NCI-H128 (cell line): ENCODE results near the gene PPIB.
"Not testable (repeated sequence)": the region's sequence is repeated elsewhere in the genome, so short reads cannot be mapped to it uniquely, and the experiment has no call there.

Experiments
- DNase-seq: peaks from one replicate; lab custom pipeline; 2025; ENCODE audit not compliant: unreplicated experiment; lab: John Stamatoyannopoulos, UW

PPIB gene

DNA sequence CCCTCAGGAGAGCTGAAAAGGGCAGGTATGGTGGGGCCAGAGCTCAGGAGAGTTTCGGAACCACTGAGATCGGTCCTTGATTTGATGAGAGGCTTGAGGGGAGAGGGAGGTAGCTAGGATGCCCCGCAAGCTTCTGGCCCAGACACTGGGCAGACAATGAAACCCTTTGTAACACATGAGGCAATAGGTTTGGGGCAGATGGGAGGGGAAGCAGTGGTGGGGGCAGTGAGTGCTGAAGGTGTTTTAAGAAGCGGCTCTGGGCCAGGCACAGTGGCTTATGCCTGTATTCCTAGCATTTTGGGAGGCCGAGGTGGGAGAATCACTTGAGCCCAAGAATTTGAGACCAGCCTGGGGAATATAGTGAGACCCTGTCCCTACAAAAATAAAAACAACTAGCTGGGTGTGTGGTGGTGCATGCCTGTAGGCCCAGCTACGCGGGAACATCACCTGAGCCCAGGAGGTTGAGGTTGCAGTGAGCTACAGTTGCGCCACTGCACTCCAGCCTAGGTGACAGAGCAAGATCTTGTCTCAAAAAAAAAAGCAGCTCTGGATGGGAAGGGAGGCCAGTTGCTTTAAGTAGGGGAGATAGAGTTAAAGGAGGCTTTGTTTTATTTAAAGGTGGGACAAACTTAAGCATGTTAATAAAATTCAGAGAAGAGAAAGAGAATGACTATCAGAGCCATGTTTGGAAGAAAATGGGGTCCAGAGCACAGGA lies 20.9 kb downstream of the PPIB start:
- DNase-seq, result no peak

DNA sequence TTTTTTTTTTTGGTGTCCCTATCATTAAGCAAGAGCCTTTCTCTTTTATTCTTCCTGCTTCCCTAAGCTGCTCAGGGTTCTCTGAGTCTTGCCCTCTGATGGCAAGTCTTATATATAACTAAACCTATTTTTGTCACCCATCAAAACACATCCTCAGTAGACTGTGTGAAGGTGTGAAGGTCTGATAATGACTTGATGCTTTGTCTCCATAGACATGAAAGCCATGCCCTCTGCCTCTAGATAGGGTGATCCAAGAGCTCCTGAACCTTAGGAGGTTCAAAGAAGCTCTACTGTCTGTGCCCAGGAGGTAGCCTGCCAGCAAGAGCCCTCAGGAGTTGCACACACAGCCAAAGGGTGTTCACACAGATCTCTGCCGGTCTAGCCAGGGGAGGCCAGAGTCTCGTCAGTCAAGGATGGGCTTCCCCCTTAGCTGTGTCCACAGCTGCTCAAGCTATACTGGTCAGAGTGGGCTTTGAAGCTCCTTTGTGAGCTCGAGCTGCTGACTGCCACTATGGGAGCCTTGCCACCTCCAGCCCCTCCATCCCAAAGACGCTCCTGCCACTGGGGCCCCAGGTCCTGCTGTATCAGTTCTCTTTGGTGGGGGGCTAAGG lies 24.4 kb downstream of the PPIB start:
- no peak for DNase-seq

DNA sequence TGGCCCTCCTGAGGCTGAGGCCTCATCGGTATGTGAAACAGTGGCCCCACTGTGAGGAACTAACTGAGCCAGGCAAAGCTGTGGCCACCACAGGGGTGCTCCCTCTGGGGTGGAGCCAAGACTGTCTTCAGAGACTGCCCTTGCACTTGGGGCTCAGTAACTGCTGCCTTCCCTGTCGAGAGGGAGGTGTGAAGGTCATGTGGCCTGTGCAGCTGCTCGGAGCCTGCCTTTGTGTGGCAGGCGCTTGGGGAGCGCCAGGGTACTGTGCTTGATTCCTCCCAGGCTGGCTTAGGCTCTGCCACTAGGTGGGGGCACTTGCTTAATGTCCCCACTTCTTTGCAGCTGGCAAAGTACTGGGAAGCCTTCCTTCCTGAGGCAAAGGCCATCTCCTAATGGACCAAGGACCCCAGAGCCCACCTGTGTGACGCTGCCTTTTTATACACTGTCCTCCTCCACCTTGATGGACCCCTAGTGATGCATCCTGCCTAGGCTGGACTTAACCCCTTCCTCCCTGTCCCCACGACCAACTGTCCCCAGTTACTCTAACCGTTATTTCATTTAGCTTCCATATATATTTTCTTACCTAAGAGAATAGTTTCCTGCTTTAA lies 25.5 kb downstream of the PPIB start:
- no peak for DNase-seq

DNA sequence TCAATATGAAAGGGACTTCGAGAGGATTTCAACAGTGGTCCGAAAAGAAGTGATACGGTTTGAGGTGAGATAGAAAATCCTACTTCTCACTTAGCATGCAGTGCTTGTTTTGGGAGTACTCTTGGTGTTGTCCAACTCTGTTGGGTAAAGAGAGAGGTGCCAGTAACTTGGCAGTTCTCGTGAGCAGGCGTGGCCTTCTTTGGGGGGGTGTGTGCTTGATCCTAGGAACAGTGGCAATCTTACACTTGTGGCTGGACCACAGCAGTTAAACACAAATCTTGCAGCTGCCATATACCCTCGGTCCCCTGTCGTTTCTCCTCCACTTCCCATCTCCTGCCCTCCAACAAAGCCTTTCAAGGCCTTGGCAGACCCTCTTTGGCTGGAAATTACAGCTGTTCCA lies 26.5 kb downstream of the PPIB start:
- no peak for DNase-seq

DNA sequence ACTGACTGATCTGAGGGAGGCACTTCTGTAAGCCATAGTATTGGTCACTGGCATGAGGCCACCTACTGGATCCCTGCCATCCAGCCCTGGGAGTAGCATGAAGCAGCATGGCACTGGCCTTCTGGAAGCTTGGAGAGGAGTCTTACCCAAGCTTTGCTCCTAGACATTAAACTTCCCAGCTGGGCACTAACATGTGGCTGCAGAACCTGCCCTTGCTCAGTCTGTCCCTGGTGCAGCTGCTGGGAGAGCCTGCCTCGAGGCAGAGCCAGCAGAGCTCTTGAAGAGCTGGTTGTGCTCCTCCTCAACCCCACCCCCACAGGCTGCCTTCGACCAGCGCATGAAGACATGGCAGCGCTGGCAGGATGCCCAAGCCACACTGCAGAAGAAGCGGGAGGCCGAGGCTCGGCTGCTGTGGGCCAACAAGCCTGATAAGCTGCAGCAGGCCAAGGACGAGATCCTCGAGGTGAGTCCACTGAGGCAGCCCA lies 28.4 kb downstream of the PPIB start:
- no peak for DNase-seq

DNA sequence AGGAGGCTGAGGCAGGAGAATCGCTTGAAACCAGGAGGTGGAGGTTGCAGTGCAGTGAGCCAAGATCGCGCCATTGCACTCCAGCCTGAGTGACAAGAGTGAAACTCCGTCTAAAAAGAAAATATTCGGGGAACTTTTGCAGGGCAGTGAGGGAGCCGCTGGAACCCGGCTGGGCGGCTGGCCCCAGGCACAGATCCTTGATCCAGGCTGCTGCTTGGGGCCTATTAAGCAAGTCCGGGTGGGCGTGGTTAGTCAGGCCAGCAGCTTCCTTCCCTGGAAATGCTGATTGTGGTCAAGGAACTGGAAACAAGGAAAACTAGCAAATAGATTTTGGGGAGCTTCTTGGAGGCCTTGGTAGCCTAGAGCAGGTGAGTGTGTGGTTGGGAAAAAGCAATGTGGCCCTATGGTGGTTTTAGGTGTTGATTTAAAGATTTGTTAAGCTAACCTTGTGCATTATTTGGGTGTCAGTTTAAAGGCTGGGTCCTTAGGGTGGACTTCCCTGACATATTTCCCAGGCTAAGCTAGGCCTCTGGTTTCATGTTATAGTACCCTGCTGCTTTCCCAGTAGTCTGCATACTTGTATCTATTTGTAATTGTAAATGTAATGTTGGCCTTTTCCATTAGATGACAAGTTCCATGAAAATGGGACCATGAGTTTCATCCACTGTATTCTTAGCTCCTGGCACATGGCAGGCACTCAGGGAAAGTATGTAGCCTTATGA lies 29.0 kb downstream of the PPIB start:
- DNase-seq, result no peak

DNA sequence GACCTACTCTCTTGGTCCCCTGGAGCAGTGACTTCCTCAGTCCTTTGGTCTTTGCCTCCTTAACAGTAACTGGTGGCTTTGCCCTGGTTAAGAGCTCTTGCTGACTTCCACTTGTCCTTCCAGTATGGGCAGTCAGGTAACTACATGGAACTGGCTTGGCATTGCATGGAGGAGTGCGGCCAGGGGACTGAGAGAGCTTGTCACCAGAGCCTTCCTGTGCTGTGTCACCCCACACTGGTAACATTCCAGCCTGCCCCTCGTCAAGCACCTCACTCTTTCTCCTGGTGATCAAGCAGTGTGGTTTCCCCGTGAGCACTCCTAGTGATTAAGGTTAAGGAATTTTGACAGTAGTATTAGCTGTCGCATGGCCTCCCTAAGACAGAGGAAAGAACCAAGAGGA lies 30.6 kb downstream of the PPIB start:
- no peak for DNase-seq

DNA sequence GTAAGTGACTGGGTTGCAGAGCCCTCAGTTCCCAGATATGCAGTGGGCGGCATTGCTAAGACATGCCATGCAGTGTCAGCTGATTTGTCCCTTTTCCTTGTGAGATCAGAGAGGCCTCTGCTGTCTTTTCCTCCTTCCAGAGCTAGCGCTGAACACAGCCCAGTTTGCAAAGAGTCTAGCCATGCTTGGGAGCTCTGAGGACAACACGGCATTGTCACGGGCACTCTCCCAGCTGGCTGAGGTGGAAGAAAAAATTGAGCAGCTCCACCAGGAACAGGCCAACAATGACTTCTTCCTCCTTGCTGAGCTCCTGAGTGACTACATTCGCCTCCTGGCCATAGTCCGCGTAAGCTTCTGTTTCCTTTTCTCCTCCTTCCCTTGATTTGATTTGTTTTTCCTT lies 31.3 kb downstream of the PPIB start:
- no peak for DNase-seq

DNA sequence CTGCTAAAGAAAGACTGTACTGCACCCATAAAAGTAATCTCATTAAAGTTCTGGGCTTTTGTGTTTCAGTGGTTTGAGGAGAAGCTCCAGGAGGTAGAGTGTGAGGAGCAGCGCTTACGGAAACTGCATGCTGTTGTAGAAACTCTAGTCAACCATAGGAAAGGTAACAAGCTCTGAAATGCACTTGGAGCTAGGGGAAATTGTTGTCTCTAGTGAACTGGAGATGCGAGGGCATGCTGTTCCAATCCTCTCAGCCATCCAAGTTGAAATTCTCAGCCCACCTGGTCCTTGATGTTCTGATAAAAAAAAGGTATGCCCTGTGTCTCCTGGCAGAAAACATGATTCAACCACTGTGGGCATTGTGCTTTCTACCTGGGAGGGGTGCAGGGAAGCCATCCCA lies 32.7 kb downstream of the PPIB start:
- no peak for DNase-seq

DNA sequence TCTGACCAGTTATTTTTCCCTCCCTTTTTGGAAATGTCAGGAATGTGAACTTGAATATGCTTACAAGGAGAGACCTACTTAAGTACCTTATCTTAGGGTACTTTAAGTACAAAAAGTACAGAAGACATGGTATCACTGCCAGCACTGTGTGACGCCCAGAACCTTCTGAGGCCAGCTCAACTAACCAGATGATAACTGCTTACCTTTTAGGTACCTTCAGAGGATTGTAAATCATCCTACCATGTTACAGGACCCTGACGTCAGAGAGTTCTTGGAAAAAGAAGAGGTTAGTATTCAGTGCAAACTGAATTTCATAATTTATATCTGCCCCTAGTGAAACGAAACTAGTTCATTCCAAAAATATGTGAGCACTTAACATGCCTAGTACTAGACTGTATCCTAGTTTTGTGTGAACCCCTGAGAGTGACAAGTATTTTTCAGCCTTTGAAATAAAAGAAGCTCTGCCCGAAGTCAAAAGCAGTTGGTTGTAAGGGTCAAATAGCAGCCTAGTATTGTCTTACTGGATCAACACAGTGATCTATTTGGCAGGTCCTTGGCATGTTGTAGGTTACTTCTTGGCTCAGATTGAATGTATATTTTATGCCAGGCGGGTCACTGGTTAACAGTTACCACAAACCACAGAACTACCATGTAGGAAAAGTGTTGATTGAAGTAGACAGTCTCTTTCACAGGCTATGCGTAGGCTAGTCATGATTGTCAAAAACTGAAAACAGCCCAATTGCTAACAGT lies 35.1 kb downstream of the PPIB start:
- no peak for DNase-seq

DNA sequence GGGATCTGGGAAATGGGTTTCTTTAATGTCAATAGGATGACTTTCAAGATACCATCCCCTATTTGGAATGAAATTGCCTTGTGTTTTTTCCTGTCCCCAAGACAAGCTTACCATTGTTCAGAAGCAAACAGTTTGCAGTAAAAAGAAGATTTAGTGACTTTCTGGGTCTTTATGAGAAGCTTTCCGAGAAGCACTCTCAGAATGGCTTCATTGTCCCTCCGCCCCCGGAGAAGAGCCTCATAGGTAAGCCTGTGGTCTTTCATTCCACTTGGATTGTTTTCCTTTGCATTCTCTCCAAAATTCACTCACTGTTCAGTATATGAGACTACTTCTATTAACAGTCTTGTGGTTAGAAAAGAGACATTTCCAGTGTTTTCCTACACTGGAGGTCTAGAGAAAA lies 36.8 kb downstream of the PPIB start:
- DNase-seq, result no peak

DNA sequence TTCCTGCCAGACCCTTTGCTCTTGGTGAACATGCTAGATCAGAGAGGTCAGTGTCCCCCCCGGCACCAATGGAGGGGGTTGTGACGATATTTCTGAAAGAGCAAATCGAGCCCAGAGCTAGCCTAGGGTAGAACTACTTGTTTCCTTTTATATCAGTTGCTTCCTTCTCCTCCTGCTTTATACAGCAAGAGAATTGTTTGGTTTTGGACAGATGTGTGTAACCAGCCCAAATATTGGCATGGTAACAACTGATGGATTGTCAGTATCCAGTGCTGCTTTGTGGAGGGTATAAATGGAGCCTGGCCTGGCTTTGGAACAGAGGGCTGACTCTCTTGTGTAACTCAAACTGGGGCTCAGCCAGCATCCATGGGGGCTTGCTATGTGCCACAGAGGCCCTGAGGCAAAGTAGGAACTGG lies 39.9 kb downstream of the PPIB start:
- no peak for DNase-seq

DNA sequence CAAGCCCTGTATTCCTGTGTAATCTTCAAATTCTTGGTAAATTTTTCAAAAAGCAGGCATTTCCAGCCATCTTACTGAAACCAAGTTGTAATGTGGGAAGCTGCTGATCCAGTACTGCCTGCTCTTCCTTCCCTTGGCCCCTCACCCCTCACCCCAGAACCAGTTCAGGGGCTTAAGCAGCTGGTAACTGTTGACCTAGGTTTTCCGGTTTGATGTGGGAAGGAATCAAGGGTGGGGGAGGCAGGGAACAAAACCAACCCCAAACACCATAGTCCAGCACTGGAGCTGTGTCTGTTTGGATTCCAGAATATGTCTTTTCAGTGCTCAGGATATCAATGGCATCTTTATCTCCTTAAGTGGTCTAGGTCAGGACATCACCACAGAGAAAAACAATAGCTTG lies 40.4 kb downstream of the PPIB start:
- no peak for DNase-seq

DNA sequence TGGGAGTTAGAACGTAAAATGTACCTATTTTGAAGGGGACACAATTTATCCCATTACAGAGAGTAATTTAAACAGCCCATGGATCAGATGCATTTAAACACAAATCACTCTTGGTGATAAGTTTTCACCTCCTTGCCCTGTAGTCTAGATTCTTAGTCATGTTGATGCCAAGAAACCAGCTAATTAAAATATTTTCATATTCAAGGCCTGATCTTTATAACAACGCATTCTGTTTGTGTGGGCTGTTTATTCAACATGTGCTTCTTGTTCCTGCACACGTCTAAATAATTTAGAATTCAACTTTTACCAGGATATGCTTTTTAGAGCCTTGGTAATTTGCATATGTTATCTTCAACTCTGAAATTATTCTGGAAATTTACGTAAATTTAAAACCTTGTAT lies 41.2 kb downstream of the PPIB start:
- no peak for DNase-seq

DNA sequence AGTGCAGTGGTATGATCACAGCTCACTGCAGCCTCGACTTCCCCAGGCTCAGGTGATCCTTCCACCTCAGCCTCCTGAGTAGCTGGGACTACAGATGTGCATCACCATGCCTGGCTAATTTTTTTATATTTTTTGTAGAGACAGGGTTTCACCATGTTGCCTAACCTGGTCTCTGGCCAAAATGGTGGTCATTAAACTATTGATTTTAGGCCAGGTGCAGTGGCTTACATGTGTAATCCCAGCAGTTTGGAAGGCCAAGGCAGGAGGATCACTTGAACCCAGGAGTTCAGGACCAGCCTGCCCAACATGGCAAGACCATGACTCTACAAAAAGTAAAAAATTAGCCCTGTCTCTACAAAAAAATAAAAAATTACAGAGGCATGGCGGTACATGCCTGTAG lies 42.5 kb downstream of the PPIB start:
- DNase-seq, result not testable (repeated sequence)

DNA sequence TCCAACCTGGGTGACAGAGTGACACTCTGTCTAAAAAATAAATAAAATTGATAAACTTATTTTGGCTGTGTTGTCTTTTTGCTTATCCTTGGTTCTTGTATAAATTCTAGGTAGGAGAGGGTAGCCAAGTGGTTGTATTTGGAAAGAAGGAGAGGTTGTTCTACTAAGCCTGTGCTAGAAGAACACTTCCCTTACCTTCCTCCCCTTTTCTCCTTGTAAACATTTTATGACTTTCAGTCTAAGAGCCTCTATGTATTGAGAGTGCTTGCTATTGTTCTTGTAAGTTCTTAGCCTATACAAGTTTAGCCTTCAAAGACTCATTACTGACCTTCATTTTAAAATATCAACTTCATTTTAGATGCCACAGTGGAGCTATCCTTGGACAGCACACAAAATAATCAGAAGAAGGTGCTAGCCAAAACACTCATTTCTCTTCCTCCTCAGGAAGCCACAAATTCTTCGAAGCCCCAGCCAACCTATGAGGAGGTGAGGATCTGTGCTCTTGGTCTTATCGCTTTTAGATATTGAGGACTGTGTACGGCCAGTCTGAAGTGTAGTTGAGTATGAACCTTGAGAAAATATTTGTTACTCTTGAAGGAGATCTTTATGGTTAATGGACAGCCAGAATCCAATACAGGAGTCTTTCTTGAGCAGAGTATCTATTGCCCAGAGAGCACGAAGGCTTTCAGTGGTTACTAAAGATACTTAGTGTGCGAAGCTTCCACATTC lies 44.9 kb downstream of the PPIB start:
- no peak for DNase-seq

DNA sequence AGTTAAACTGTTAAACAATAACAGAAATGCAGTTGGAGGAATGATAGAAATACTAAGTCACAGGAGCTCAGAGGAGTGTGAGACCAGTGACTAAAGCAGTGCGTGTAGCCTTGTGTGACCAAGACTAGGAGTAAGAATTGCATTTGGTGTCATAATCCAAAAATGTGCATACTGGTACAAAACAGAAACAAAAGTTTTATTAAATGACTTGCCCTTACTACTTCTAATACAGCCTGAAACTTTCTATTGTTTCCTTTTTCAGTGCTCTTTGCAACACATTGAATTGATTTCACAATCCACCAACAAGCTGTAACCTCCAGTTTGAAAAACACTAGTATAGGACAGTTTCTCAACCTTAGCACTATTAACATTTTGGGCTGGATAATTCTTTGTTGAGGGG lies 49.9 kb downstream of the PPIB start:
- DNase-seq, result no peak

DNA sequence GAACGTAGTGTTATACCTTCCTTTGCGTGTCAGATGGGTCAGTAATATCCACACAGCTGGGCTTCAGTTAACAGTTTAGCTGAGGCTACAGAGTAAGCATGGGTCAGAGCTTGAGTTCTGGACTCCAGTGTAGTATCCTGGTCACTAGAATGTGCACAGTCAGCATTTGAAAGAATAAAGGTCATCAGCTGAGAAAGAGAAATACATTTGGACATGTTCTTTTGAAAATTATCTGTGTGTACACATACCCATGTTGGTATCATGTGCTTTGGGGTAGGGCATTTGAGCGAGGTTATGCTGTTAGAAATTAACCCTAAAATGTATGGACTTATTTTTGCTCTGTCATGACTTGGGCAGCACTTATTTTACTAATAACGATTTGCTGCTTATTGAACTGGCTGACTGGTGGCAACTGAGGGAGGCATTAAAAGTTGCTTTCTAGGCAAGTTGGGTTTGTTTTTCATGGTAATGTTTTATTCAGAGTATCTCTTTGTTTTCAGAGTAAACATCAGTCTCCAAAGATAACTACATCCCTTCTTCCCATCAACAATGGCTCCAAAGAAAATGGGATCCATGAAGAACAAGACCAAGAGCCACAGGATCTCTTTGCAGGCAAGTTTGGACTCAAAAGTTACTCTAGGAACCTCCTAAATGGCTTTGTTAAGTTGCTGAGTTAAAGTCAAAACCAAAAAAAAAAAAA lies 50.6 kb downstream of the PPIB start:
- no peak for DNase-seq

DNA sequence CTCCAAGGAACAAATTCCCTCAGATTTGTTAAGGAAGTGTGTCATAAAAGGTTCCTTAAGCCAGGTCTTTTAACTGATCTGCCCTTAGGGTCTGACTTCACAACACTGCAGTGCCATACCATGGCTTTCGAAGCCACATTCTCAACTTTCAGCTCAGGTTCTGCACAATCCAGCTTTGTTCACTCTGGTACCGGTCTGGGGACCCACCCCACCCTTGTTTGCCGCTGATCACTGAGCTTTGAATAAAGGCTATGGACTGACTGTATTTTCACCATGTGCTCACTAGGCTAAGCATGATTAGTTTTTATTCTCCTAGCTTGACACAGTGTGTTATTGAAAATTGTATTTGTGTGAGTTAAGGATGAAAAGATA lies 51.2 kb downstream of the PPIB start:
- DNase-seq, result no peak
